ENCODE results near the gene GGACT.

- TF ChIP-seq POLR2A (IDR thresholded peaks at IDR 0.05), result no peak
- no peak for TF ChIP-seq CTCF (IDR thresholded peaks at IDR 0.05)
These were observed 32.2 kb upstream of the GGACT start for GRCh38 chr13:100620792-100621191.

All from vagina (tissue), 2 donors.